Endothelial cell of umbilical vein (primary cell): ENCODE measurements around the gene ATIC. TPM values are rescaled to one million over a fixed set of nuclear protein-coding genes. Genes with fewer than 3 reads are reported as not detected.
"Not testable (repeated sequence)": the region's sequence is repeated elsewhere in the genome, so short reads cannot be mapped to it uniquely, and the experiment has no call there.

ENCODE experiments used
- BruUV-seq: library from RNA; stranded (reverse); fragments of 400-500 nt; replicated peaks from 2 replicates; lab custom pipeline; 2021; lab: Mats Ljungman, UMichigan
- CTCF ChIA-PET: fragments of 300-600, 350-600 bp; sonication (Branson Sonifier 250); formaldehyde crosslinking; loops from one replicate; lab custom pipeline; 2021; ENCODE audit warnings: antibody characterized with exemption, inconsistent platforms; lab: Charles Lee
- POLR2A ChIA-PET: fragments of 300-600, 350-600 bp; sonication (Branson Sonifier 250); formaldehyde crosslinking; loops from one replicate; lab custom pipeline; 2021; ENCODE audit warnings: antibody characterized with exemption, inconsistent platforms; lab: Charles Lee
- DNase-seq: peaks from one replicate; pipeline ENCODE4 v3.0.0-alpha.2; 2011; ENCODE audit warnings: low read depth, low spot score
- FAIRE-seq: peaks from 2 replicates; lab custom pipeline; 2011; peaks lifted over from hg19 to GRCh38; lab: Jason Lieb, UNC
- H2AFZ ChIP-seq: 2 replicates; pipeline ENCODE4 v1.6.0; 2012; ENCODE audit warnings: low read depth, low read length, control low read depth, inconsistent platforms
- H3K27ac ChIP-seq: 2 replicates; pipeline ENCODE4 v1.5.1; 2011; ENCODE audit warnings: low read depth, mild to moderate bottlenecking, control low read depth, low read length, moderate library complexity; ENCODE audit not compliant: insufficient read depth
- H3K27me3 ChIP-seq, 2 experiments: 2 replicates each; pipeline versions ENCODE4 v1.6.0 to v1.6.1; 2011; ENCODE audit warnings: low read length in 2 of 2, mixed read lengths in 1 of 2; ENCODE audit not compliant: control insufficient read depth in 2 of 2, insufficient read depth in 2 of 2
- H3K36me3 ChIP-seq, 2 experiments: 2 replicates in 1 of 2; 3 replicates in 1 of 2; pipeline ENCODE4 v1.5.1; 2011; ENCODE audit warnings: low read length in 2 of 2, mild to moderate bottlenecking in 1 of 2, moderate library complexity in 1 of 2; ENCODE audit not compliant: control insufficient read depth in 2 of 2, insufficient read depth in 2 of 2; ENCODE audit errors: extremely low read depth in 1 of 2
- H3K4me1 ChIP-seq: 3 replicates; pipeline ENCODE4 v1.5.1; 2011; ENCODE audit warnings: mild to moderate bottlenecking, low read length; ENCODE audit not compliant: control insufficient read depth, insufficient read depth; ENCODE audit errors: extremely low read depth
- H3K4me2 ChIP-seq: 2 replicates; pipeline ENCODE4 v1.6.1; 2011; ENCODE audit warnings: low read length, control low read depth, mixed read lengths; ENCODE audit not compliant: insufficient read depth
- H3K4me3 ChIP-seq, 3 experiments: fragments of 200-600 bp in 1 of 3; sonication (generic), shearing (Covaris generic) in 1 of 3; replicated peaks in 1 of 3; 2 replicates each; pipeline ENCODE4 v1.5.1; 2011 to 2016; ENCODE audit warnings: control low read depth in 3 of 3, low read length in 3 of 3, mild to moderate bottlenecking in 2 of 3, inconsistent platforms in 1 of 3, low read depth in 1 of 3, moderate library complexity in 1 of 3; ENCODE audit not compliant: insufficient read depth in 1 of 3
- H3K79me2 ChIP-seq: 2 replicates; pipeline ENCODE4 v1.6.0; 2012; ENCODE audit warnings: low read length, inconsistent platforms; ENCODE audit not compliant: control insufficient read depth, insufficient read depth
- H3K9ac ChIP-seq: replicated peaks from 2 replicates; pipeline ENCODE3; 2011; ENCODE audit warnings: low read length, control low read depth; ENCODE audit not compliant: insufficient read depth; ENCODE audit errors: extremely low read depth
- H3K9me1 ChIP-seq: replicated peaks from 3 replicates; pipeline ENCODE4 v1.6.0; 2011; ENCODE audit warnings: mild to moderate bottlenecking, low read length; ENCODE audit not compliant: control insufficient read depth, insufficient read depth; ENCODE audit errors: extremely low read depth
- H3K9me3 ChIP-seq: replicated peaks from 2 replicates; pipeline ENCODE4 v1.5.1; 2012; ENCODE audit warnings: low read length, inconsistent platforms; ENCODE audit not compliant: control insufficient read depth, insufficient read depth
- H4K20me1 ChIP-seq: replicated peaks from 2 replicates; pipeline ENCODE3; 2011; ENCODE audit warnings: mild to moderate bottlenecking, low read length; ENCODE audit not compliant: control insufficient read depth, insufficient read depth; ENCODE audit errors: extremely low read depth
- EZH2 ChIP-seq: IDR thresholded peaks from 2 replicates; pipeline ENCODE4 v1.6.1; 2012; ENCODE audit warnings: borderline replicate concordance, low read depth, mild to moderate bottlenecking, moderate library complexity, low read length, inconsistent platforms; ENCODE audit not compliant: severe bottlenecking
- FOS ChIP-seq: IDR thresholded peaks from 2 replicates; pipeline ENCODE4 v1.6.1; 2011; ENCODE audit warnings: mild to moderate bottlenecking, low read length, moderate library complexity, borderline replicate concordance; ENCODE audit not compliant: insufficient read depth
- GATA2 ChIP-seq: IDR thresholded peaks from 2 replicates; pipeline ENCODE4 v1.7.0; 2011; ENCODE audit warnings: low read depth, mild to moderate bottlenecking, moderate library complexity, mixed read lengths, low read length; ENCODE audit not compliant: insufficient read length, insufficient read depth
- JUN ChIP-seq: IDR thresholded peaks from 2 replicates; pipeline ENCODE4 v1.6.1; 2011; ENCODE audit warnings: borderline replicate concordance, low read depth; ENCODE audit not compliant: insufficient read length, insufficient read depth
- MAX ChIP-seq: IDR thresholded peaks from 2 replicates; pipeline ENCODE4 v1.6.1; 2011; ENCODE audit not compliant: insufficient read depth, insufficient read length
- dilution Hi-C: fragments of 300-500 bp; cut with MboI; formaldehyde crosslinking; loops from one replicate; pipeline ENCODE4 v1.15.0; 2019; ENCODE audit warnings: low sequenced_read_pairs; ENCODE audit not compliant: extremely low pct_ligation_motif_present
- intact Hi-C: fragments of 100-400 bp; cut with micrococcal nuclease; formaldehyde crosslinking; loops from one replicate; pipeline ENCODE4 v1.10.0; 2022
- polyA plus RNA-seq, 4 experiments: library from polyadenylated mRNA; depleted of rRNA in 3 of 4; stranded (reverse) in 3 of 4; unstranded in 1 of 4; fragments of >200 nt; gene quantifications; 2 replicates each; pipeline versions ENCODE4 v1.2.1 to v1.2.3, GENCODE V29; 2011 to 2012; ENCODE audit warnings: missing spikeins in 1 of 4
- total RNA-seq: library from RNA; stranded (reverse); gene quantifications from 2 replicates; pipeline ENCODE4 v1.2.3, GENCODE V29; 2021

ATIC gene
- total and polyA plus RNA-seq, 2 donors (not counting 3 experiments of a cell fraction or from before 2014, with no cell fraction given): 29.5 to 80.2 TPM

- Histone ChIP-seq H3K9ac (no peak overlapping the region), H4K20me1 (no peaks in the 10 kb centered on the region), H2AFZ (no peak overlapping the region), H3K9me1 (no peaks in the 10 kb centered on the region), H3K79me2 (no peaks in the 10 kb centered on the region), H3K4me3 (no peak overlapping the region), H3K4me1 (no peaks in the 10 kb centered on the region), H3K27ac (no peak overlapping the region), H3K27me3 (no peaks in the 10 kb centered on the region), H3K36me3 (peaks cover 34 to 35% of the 10 kb centered on the region in 2 experiments), H3K4me2 (no peak overlapping the region), H3K9me3 (no peaks in the 10 kb centered on the region)
- BruUV-seq: no TSS peak
- POLR2A ChIA-PET: no interaction called here
- TF ChIP-seq FOS: no peak
- no peak for TF ChIP-seq EZH2
- TF ChIP-seq GATA2: no peak
- TF ChIP-seq JUN: no peak
- TF ChIP-seq MAX: no peak
- FAIRE-seq (no peak), DNase-seq (no peak)
- dilution Hi-C loops: no loop called here
- CTCF ChIA-PET: interaction anchor here (1.2 to 1.5 kb wide), 2 partner anchors 10 to 571 kb away, joined by 3 to 4 read pairs; no protein-coding TSS in a partner anchor
- intact Hi-C loops: no loop called here
These were observed 47.7 kb downstream of the ATIC start for GRCh38 chr2:215359576-215359922.

- H3K9ac ChIP-seq, DNase-seq, H3K4me2 ChIP-seq, BruUV-seq, H3K27me3 ChIP-seq, H3K27ac ChIP-seq, H3K4me1 ChIP-seq, H3K9me3 ChIP-seq, H3K4me3 ChIP-seq, FAIRE-seq, H3K9me1 ChIP-seq, dilution Hi-C loops, H3K79me2 ChIP-seq, POLR2A ChIA-PET, H2AFZ ChIP-seq, H4K20me1 ChIP-seq: not testable (repeated sequence)
- H3K36me3 ChIP-seq: peaks cover 39 to 41% of the 10 kb centered on the region in 2 experiments
- CTCF ChIA-PET: interaction anchor here (1.5 kb wide), 1 partner anchor 571 kb away, joined by 4 read pairs; no protein-coding TSS in a partner anchor
- intact Hi-C loops: loop anchor here (5.0 kb wide), 1 partner anchor 37 kb away; no protein-coding TSS in a partner anchor
These were observed 48.2 kb downstream of the ATIC start for GRCh38 chr2:215360059-215360458.
